CD4-positive, alpha-beta T cell treated with Interleukin-6 for 4 hours (primary cell): Measurements from ENCODE around the gene ARHGEF11.

Source experiments
- DNase-seq: peaks from one replicate; pipeline ENCODE4 v3.0.0-alpha.2; 2020; ENCODE audit warnings: mixed read lengths

ARHGEF11 gene

GRCh38 chr1:156947818-156948525 is 97.6 kb downstream of the ARHGEF11 start:
- no peak for DNase-seq

GRCh38 chr1:156947127-156947526 is 98.4 kb downstream of the ARHGEF11 start:
- DNase-seq, result no peak

DNA sequence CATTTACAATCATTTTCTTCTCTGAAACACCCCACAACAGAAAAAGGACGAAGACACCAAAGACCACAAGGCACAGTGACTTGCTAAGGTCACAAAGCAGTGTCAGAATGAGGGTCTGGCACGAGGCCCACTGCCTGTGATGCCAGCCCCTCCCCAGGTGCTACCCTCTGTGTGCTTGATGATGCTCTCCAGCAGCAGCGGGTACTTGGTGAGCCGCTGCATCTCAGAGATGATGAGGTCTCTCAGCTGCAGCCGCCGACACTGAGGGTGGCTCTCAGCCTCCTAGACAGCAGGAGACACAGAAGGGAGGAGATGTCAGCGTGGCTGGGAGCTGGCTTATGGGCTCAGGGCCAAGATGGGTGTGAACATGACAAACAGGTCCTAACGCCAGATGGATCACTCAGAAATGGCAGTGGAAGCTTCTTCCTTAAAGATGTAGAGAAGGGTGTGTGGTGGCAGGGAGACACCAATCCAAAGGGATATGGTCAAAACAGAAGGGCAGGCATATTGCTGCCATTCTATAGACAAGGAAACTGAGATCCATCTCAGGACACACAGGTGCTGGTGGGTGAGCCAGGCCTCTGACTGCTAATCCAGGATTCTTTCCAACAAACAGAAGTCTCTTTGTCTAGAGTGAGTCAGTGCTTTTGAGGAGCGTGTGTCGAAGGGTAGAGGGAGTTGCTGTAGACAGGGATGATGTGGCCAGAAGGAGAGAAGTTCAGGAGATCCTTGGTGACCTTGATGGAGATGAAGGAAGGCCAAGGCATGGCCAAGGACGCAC is 99.5 kb downstream of the ARHGEF11 start:
- DNase-seq, result no peak

DNA sequence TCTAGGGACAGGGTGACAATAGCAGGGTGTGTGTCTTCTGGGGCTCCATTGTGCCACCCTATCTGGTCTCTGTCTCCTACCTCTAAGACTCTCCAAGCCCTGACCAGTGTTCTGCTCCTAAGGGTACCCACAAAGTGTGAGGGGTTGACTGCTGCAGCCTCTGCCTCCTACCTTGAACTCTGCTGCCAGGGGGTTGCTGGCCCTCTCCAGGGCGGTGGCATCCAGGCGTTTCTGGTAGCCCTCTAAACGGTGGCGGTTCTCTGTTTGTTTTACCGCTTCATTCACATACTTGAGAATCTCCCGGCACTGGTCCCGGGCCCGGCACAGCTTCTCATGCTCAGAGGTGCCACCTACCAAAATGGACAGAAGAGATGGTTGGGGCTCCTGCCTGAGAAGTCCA is 100.7 kb downstream of the ARHGEF11 start:
- no peak for DNase-seq

GRCh38 chr1:156944268-156944667 is 101.3 kb downstream of the ARHGEF11 start:
- no peak for DNase-seq

GRCh38 chr1:156943756-156944155 is 101.8 kb downstream of the ARHGEF11 start:
- no peak for DNase-seq

DNA sequence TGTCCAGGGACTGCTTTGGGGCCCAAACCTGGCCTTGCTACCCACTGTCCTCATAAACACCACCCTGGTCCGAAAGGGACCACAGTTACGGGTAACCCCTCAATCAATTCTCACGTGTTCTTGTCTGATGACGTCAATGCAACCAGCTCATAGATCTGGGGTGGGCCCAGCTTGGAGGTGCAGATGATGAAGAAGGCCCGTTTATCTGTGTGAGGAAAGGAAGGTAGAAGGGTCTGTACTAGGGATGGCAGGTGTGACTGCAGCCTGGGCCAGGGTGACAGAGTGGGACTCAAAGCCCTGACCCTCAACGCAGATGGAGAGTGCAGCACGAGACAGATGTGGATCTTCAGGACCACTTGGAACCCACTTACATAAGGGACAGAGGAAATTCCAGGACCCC is 103.0 kb downstream of the ARHGEF11 start:
- DNase-seq, result no peak

DNA sequence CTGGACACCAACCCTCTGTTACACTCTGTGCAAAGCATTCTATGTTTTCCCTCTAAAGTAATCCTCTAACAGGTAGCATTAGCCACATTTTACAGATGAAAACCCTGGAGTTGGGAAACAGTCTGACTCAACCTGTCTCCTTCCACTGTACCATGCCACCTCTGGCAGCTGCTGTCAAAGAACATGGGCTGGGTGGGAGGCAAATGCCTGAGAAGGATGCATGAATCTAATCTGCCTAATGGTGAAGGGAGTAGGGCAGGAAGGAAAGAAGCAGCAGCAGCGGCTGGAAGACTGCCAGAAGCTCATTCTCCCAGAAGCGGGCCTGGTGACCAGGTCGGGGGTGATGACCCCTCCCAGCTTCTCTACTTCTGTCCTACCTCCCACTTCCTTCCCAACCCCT is 103.4 kb downstream of the ARHGEF11 start:
- no peak for DNase-seq

DNA sequence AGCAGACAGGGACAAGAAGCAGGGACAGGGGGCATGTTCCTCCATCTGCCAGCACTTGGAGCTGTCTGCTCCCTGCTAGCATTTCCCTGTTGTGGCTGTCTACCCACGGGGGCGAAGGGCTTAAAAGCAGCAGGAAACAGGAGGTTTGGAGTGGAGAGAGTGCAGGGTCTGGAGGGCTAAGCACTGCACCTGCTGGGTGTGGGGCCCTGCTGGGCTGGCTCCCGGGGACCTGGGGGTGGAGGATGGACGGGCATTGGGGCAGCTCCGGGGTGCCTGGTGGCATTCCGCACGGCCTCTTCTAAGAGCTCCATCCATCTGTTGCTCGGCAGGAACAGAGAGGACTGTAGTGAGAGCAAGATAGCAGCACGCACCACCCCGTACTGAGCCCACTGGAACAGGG is 103.9 kb downstream of the ARHGEF11 start:
- no peak for DNase-seq

- DNase-seq, result no peak
These were observed 105.7 kb downstream of the ARHGEF11 start for GRCh38 chr1:156939786-156940334.

- DNase-seq, result no peak
These were observed 106.7 kb downstream of the ARHGEF11 start for GRCh38 chr1:156938813-156939212.

DNA sequence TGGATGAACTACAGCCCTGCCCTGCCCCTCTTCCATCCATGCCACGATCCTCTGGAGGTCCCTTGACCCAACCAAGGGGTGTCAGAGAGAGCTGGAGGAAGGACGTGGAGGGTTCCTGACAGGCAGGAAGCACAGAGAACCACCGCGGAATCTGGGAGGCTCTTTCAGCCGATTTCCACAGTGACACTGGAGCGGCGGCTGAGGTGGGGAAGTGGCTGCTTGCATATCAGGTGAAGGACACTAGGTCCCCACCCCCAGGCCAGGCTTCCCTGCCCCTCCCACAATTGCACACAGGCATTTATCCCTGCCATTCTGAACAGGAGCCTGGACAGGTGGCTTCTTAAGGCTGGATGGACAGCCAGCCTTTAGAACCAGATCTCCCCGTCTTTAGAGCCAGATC is 107.7 kb downstream of the ARHGEF11 start:
- no peak for DNase-seq

GRCh38 chr1:156936721-156937220 is 108.8 kb downstream of the ARHGEF11 start:
- no peak for DNase-seq

- DNase-seq, result no peak
These were observed 109.4 kb downstream of the ARHGEF11 start for GRCh38 chr1:156936191-156936590.

- DNase-seq, result no peak
These were observed 109.9 kb downstream of the ARHGEF11 start for GRCh38 chr1:156935505-156936128.

DNA sequence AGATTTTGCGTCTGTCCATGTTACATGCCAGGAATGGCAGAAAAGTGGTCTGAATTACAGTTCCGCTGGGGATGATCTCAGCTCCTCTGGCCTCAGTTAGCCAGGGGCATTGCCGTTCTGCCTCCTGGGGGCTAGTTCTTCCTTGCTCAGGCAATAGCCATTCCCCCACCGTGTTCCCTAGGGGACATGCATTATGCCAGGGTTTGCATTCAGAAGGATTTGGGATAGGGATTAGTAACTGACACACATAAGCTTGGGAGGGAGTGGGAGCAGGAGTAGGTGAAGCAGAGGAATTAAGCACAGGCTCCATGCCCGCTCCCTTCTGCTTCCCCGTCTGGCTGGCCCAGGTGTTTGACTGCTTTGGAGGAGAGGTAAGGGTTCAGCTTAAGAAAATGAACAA is 112.4 kb downstream of the ARHGEF11 start:
- no peak for DNase-seq

DNA sequence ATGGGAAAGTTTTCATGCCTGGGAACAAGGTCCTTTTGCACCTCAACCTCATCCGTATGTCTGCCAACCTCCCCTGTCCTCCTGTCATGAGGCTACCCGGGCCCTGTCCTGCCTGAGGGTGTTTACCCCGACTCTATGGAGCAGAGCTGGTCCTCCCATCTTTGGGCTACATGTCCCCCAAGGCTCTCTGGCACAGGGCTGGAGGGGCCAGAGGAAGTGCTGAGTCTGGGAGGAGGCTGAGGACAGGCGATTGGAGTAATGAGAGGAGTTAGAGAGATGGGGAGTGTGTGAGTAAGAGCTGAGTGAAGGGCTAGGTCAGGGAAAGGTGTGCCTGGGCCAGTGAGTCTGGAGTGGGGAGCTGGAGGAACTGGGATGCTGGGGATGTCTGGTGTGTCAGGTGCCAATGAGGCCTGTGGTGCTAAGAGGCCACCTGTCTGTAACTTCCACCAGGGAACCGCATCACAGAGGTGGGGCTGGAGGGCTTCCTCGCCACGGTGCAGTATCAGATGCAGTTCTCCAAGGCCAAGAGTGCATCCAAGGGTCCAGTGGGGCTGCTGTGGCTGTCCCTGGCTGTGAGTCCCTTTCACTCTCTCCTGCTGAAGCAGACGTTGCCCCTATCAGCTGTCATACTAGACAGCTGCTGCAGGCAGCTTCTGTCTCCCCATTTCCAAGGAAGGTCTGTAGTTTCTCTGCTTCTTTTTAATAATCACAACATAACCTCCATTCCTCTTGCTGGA is 113.4 kb downstream of the ARHGEF11 start:
- DNase-seq, result no peak

GRCh38 chr1:156931211-156931952 is 114.2 kb downstream of the ARHGEF11 start:
- DNase-seq, result no peak

DNA sequence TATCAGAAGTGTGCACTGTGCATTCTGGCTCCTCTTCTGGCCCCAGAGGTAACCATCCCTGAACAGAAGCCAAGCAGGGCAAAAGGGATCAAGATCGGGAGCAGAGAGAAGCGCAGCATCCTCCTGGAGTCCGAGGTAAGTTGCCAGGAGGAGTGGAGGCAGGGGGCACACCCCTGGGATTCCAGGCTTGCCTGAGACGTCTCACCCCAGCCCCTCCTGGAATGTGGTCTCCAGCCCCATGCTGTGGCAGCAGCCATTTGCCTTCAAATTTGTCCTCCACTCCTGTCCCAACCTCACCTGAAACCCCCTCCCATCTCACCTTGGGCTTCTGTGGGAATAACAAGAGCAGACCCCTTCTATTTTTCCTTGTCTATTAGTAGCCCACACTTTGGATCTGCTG is 115.1 kb downstream of the ARHGEF11 start:
- DNase-seq, result no peak

GRCh38 chr1:156929596-156930238 is 115.8 kb downstream of the ARHGEF11 start:
- no peak for DNase-seq

DNA sequence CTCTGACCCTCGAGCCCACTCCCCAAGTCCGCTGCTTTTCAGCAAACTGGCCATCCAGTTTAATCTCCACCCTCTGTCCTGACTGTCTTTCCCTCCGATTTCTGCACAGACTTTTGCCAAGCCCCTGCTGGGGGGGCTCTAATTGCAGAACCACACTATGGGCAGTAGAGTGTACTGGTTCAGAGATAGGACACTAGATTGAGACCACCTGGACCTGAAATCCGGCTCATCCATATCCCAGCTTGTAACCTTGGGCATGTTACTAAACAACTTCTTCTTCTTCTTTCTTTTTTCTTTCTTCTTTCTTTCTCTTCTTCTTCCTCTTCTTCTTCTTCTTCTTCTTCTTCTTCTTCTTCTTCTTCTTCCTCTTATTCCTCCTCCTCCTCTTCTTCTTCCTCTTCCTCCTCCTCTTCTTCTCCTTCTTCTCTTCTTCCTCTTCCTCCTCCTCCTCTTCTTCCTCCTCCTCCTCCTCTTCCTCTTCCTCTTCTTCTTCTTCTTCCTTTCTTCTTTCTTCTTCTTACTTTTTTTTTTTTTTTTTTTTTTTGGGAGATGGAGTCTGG is 117.4 kb downstream of the ARHGEF11 start:
- DNase-seq, result no peak
